Measurements from ENCODE around the gene UBE3D. TPM values are rescaled to one million over a fixed set of nuclear protein-coding genes. Genes with fewer than 3 reads are reported as not detected.

Gene UBE3D
- total and polyA plus RNA-seq, 2 experiments from 2014 or later = 17.5 to 31.4 TPM

DNA sequence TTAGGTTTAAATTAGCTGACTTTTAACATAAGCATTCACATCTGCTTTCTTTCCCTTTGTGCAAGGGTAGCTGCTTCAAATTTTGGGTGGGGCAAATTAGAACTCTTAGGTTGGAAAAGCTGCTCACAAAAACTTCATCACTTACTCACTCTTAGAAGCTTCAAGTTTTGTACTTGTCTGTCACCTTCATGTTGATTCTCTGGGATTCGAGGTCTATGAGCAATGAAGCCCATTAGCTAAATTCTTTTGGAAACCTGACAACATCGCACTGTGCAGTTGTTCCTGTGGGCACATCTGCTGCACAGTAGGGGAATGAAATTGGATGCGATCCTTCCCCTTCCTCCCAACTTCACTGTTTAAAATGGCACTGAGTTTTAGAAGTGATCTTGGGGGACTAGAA lies 156.1 kb downstream of the UBE3D start:
- Histone ChIP-seq H3F3A (replicated peaks; ENCODE audit: low read depth) (no peaks in the 10 kb centered on the region), H3K4me2 (no peak overlapping the region), H3K36me3 (ENCODE audit: insufficient read depth) (no peaks in the 10 kb centered on the region), H3K27ac (ENCODE audit: low read depth) (no peak overlapping the region), H3K79me2 (replicated peaks; ENCODE audit: insufficient read depth) (no peaks in the 10 kb centered on the region), H3K27me3 (ENCODE audit: insufficient read depth) (no peaks in the 10 kb centered on the region), H3K4me1 (ENCODE audit: insufficient read depth) (no peaks in the 10 kb centered on the region), H3K9me2 (ENCODE audit: insufficient read depth) (no peaks in the 10 kb centered on the region), H4K20me1 (replicated peaks; ENCODE audit: insufficient read depth) (no peaks in the 10 kb centered on the region), H2AFZ (no peak overlapping the region), H3K4me3 (no peak overlapping the region)
- Mint-ChIP-seq H3K27me3 (ENCODE audit: insufficient read depth, low read depth, poor library complexity) (no peaks in the 10 kb centered on the region), H3K4me3 (no peak overlapping the region), H3K9me3 (no peaks in the 10 kb centered on the region), H3K4me1 (0 out of 3 replicates have a peak, but pooled peaks cover 3% of the 10 kb centered on the region), H3K36me3 (ENCODE audit: low read depth) (no peaks in the 10 kb centered on the region), H3K27ac (no peak overlapping the region)
- no peak for ATAC-seq
- no peak for TF ChIP-seq EZH2phosphoT487 (IDR thresholded peaks at IDR 0.05; ENCODE audit: unreplicated experiment)
- no peak for TF ChIP-seq STAT1 (IDR thresholded peaks at IDR 0.05; ENCODE audit: unreplicated experiment)
- TF ChIP-seq, protein P1, sequence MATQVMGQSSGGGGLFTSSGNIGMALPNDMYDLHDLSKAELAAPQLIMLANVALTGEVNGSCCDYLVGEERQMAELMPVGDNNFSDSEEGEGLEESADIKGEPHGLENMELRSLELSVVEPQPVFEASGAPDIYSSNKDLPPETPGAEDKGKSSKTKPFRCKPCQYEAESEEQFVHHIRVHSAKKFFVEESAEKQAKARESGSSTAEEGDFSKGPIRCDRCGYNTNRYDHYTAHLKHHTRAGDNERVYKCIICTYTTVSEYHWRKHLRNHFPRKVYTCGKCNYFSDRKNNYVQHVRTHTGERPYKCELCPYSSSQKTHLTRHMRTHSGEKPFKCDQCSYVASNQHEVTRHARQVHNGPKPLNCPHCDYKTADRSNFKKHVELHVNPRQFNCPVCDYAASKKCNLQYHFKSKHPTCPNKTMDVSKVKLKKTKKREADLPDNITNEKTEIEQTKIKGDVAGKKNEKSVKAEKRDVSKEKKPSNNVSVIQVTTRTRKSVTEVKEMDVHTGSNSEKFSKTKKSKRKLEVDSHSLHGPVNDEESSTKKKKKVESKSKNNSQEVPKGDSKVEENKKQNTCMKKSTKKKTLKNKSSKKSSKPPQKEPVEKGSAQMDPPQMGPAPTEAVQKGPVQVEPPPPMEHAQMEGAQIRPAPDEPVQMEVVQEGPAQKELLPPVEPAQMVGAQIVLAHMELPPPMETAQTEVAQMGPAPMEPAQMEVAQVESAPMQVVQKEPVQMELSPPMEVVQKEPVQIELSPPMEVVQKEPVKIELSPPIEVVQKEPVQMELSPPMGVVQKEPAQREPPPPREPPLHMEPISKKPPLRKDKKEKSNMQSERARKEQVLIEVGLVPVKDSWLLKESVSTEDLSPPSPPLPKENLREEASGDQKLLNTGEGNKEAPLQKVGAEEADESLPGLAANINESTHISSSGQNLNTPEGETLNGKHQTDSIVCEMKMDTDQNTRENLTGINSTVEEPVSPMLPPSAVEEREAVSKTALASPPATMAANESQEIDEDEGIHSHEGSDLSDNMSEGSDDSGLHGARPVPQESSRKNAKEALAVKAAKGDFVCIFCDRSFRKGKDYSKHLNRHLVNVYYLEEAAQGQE (IDR thresholded peaks at IDR 0.05; ENCODE audit: unreplicated experiment) = no peak
- no peak for TF ChIP-seq ZNF331 (CRISPR knock-in tag; IDR thresholded peaks at IDR 0.05; ENCODE audit: low read depth)
- TF ChIP-seq EZH2 (IDR thresholded peaks at IDR 0.05; ENCODE audit: low read depth, unreplicated experiment) = no peak
- TF ChIP-seq POLR2AphosphoS5 (IDR thresholded peaks at IDR 0.05; ENCODE audit: low read depth) = no peak
- no peak for TF ChIP-seq NANOG (IDR thresholded peaks at IDR 0.05; ENCODE audit: borderline replicate concordance)
- TF ChIP-seq JUNB (IDR thresholded peaks at IDR 0.05; ENCODE audit: unreplicated experiment) = no peak
- no peak for DNase-seq (ENCODE audit: low spot score)

DNA sequence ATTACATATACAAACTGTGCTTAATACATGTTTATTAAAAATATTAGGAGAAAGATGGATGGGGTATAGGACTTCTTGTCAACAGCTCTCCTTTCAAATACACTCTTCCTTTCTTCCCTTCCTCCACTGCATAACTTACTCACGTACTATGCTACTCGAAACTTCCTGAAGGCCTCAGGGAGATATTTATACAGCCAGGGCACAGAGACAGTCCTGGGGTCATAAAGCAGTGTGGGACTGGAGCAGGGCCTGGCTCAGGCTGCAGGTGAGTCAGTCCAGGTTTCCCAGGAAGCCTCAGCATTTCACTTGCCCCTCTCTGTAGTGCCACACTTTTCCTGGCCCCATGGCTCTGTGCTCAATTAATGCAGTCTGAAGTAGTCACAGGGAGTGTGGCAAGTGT lies 157.0 kb downstream of the UBE3D start:
- Histone ChIP-seq H3F3A (replicated peaks; ENCODE audit: low read depth) (no peaks in the 10 kb centered on the region), H3K79me2 (replicated peaks; ENCODE audit: insufficient read depth) (no peaks in the 10 kb centered on the region), H3K4me1 (ENCODE audit: insufficient read depth) (no peaks in the 10 kb centered on the region), H3K4me2 (no peak overlapping the region), H2AFZ (no peak overlapping the region), H3K27ac (ENCODE audit: low read depth) (no peak overlapping the region), H4K20me1 (replicated peaks; ENCODE audit: insufficient read depth) (no peaks in the 10 kb centered on the region; the same call in 1 of the 2 replicates), H3K27me3 (ENCODE audit: insufficient read depth) (no peaks in the 10 kb centered on the region), H3K4me3 (no peak overlapping the region), H3K36me3 (ENCODE audit: insufficient read depth) (no peaks in the 10 kb centered on the region), H3K9me2 (ENCODE audit: insufficient read depth) (no peaks in the 10 kb centered on the region)
- H3K27me3 Mint-ChIP-seq (ENCODE audit: insufficient read depth, low read depth, poor library complexity) = no peaks in the 10 kb centered on the region
- H3K4me1 Mint-ChIP-seq = peaks cover 3% of the 10 kb centered on the region; the same call in 1 of the 3 replicates
- H3K36me3 Mint-ChIP-seq (ENCODE audit: low read depth) = no peaks in the 10 kb centered on the region
- ATAC-seq = no peak; the same call in 1 of the 3 replicates
- no peak for DNase-seq (ENCODE audit: low spot score)
- no peak overlapping the region for H3K4me3 Mint-ChIP-seq
- H3K9me3 Mint-ChIP-seq = no peaks in the 10 kb centered on the region
- peak overlapping the region; percentile 53 for H3K27ac Mint-ChIP-seq
- TF ChIP-seq EZH2phosphoT487 (IDR thresholded peaks at IDR 0.05; ENCODE audit: unreplicated experiment) (no peak), POLR2AphosphoS5 (IDR thresholded peaks at IDR 0.05; ENCODE audit: low read depth) (no peak), STAT1 (IDR thresholded peaks at IDR 0.05; ENCODE audit: unreplicated experiment) (no peak)
- TF ChIP-seq, protein P2, sequence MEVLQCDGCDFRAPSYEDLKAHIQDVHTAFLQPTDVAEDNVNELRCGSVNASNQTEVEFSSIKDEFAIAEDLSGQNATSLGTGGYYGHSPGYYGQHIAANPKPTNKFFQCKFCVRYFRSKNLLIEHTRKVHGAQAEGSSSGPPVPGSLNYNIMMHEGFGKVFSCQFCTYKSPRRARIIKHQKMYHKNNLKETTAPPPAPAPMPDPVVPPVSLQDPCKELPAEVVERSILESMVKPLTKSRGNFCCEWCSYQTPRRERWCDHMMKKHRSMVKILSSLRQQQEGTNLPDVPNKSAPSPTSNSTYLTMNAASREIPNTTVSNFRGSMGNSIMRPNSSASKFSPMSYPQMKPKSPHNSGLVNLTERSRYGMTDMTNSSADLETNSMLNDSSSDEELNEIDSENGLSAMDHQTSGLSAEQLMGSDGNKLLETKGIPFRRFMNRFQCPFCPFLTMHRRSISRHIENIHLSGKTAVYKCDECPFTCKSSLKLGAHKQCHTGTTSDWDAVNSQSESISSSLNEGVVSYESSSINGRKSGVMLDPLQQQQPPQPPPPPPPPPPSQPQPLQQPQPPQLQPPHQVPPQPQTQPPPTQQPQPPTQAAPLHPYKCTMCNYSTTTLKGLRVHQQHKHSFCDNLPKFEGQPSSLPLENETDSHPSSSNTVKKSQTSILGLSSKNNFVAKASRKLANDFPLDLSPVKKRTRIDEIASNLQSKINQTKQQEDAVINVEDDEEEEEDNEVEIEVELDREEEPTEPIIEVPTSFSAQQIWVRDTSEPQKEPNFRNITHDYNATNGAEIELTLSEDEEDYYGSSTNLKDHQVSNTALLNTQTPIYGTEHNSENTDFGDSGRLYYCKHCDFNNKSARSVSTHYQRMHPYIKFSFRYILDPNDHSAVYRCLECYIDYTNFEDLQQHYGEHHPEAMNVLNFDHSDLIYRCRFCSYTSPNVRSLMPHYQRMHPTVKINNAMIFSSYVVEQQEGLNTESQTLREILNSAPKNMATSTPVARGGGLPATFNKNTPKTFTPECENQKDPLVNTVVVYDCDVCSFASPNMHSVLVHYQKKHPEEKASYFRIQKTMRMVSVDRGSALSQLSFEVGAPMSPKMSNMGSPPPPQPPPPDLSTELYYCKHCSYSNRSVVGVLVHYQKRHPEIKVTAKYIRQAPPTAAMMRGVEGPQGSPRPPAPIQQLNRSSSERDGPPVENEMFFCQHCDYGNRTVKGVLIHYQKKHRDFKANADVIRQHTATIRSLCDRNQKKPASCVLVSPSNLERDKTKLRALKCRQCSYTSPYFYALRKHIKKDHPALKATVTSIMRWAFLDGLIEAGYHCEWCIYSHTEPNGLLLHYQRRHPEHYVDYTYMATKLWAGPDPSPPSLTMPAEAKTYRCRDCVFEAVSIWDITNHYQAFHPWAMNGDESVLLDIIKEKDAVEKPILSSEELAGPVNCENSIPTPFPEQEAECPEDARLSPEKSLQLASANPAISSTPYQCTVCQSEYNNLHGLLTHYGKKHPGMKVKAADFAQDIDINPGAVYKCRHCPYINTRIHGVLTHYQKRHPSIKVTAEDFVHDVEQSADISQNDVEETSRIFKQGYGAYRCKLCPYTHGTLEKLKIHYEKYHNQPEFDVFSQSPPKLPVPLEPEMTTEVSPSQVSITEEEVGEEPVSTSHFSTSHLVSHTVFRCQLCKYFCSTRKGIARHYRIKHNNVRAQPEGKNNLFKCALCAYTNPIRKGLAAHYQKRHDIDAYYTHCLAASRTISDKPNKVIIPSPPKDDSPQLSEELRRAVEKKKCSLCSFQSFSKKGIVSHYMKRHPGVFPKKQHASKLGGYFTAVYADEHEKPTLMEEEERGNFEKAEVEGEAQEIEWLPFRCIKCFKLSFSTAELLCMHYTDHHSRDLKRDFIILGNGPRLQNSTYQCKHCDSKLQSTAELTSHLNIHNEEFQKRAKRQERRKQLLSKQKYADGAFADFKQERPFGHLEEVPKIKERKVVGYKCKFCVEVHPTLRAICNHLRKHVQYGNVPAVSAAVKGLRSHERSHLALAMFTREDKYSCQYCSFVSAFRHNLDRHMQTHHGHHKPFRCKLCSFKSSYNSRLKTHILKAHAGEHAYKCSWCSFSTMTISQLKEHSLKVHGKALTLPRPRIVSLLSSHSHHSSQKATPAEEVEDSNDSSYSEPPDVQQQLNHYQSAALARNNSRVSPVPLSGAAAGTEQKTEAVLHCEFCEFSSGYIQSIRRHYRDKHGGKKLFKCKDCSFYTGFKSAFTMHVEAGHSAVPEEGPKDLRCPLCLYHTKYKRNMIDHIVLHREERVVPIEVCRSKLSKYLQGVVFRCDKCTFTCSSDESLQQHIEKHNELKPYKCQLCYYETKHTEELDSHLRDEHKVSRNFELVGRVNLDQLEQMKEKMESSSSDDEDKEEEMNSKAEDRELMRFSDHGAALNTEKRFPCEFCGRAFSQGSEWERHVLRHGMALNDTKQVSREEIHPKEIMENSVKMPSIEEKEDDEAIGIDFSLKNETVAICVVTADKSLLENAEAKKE (CRISPR knock-in tag; IDR thresholded peaks at IDR 0.05) = no peak
- TF ChIP-seq, protein P3, sequence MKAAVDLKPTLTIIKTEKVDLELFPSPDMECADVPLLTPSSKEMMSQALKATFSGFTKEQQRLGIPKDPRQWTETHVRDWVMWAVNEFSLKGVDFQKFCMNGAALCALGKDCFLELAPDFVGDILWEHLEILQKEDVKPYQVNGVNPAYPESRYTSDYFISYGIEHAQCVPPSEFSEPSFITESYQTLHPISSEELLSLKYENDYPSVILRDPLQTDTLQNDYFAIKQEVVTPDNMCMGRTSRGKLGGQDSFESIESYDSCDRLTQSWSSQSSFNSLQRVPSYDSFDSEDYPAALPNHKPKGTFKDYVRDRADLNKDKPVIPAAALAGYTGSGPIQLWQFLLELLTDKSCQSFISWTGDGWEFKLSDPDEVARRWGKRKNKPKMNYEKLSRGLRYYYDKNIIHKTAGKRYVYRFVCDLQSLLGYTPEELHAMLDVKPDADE (IDR thresholded peaks at IDR 0.05) = no peak
